HG03521 (cell line): Measurements from ENCODE around the gene NIF3L1.

Experiments used
- ATAC-seq: cut with Tn5 transposase; IDR thresholded peaks from one replicate; pipeline ENCODE4 v1.9.1; 2021; ENCODE audit warnings: mild to moderate bottlenecking, moderate library complexity; ENCODE audit not compliant: unreplicated experiment

The NIF3L1 gene, protein sequence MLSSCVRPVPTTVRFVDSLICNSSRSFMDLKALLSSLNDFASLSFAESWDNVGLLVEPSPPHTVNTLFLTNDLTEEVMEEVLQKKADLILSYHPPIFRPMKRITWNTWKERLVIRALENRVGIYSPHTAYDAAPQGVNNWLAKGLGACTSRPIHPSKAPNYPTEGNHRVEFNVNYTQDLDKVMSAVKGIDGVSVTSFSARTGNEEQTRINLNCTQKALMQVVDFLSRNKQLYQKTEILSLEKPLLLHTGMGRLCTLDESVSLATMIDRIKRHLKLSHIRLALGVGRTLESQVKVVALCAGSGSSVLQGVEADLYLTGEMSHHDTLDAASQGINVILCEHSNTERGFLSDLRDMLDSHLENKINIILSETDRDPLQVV

DNA sequence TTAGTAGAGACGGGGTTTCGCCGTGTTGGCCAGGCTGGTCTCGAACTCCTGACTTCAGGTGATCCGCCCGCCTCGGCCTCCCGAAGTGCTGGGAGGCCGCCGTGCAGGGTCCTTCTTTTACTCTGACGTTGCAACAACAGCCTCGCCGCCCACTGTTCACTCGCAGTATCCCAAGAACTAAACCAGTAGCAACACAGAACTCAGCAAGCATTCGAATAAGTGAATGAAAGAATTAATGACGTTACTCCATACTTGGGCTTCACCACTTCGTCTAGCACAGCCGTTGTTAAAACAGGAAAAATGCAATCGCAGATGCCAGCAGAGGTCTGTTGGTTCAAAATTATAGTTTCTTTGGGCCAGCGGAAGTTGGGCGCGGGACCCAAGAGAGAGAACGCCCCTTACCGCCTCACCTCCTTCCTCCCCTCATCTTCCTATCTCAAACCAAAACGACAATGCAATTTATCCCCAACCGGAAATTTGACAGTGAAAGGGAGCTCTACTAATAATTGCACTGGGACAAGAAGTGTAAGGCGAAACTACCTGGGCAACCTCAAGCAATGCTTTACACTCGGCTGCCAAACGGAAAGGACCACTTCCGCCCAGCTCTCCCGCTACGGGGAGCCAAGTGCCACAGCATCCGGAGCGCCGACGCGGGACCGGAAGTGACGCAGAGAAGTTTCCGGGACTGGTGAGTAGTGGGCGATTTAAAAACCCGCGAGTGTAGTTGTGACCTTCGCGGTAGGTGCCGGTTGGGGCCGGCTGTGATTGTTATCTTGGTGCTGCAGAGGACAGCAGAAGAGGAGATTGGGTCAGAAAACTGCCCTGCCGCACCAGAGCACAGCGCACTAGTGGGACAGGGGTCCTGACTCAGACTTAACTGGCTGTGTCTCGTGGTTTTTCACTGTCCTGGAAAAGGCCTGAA lies at the start of gene NIF3L1, which contains the start of gene PPIL3:
Gene NIF3L1 (plus strand): TSS at position 668 of the 922 bp plus-strand sequence. CDS start 2,573 bp downstream, outside the sequence.
Gene PPIL3 (minus strand): TSS at position 374 of the 922 bp plus-strand sequence. CDS start 1,462 bp downstream, outside the sequence.
- ATAC-seq = peak; percentile 84

GRCh38 chr2:200839513-200839912 lies 49.7 kb upstream of the NIF3L1 start:
- no peak for ATAC-seq

GRCh38 chr2:200843993-200844948 lies 44.9 kb upstream of the NIF3L1 start:
- no peak for ATAC-seq

DNA sequence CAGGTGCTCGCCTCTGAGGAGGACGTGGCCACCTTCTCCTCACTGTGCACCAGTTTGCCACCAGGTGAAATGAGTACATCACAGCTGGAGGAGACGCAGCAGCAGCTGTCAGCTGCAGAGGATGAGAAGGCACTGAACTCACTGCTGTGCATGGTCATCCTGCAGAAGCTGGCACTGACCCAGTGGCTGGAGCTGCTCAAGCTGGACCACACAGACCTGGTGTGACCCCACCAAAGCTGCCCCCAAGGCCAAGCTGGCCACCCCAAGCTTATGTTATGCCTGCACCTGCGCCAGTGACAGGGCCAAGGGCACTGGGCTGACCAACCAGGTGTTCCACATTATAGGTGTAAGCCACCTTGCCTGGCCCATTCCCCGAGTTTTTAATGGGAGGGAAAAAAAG lies 44.0 kb upstream of the NIF3L1 start:
- no peak for ATAC-seq

DNA sequence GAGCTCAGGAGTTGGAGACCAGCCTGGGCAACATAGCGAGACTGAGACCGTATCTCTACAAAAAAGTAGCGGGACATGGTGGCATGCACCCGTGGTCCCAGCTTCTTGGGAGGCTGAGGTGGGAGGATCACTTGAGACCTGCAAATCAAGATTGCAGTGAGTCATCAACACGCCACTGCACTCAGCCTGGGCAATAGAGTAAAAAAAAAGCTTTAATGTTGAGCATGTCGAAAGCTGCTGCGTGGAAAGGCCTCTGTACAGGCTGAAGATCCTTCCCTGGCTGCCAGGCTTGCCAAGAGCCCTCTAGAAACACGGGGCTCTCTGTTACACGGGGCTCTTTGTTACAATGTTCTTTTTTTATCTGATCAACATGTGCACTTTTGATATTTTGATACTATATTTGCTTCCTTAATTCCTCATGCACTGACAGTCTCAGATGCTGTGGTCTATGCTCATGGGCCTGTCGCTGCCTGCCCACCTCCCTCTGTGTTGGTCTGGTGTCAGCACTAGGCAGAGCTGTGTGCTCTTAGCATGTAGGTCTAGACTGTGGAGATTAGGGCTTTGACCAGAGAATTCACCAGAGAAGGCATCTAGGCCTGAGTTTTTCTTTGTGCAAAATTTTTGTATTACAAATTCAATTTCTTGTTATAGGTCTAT lies 43.4 kb upstream of the NIF3L1 start:
- ATAC-seq = no peak

- ATAC-seq = no peak
These were observed 41.9 kb upstream of the NIF3L1 start for GRCh38 chr2:200847269-200847668.

GRCh38 chr2:200847939-200848338 lies 41.2 kb upstream of the NIF3L1 start:
- ATAC-seq = no peak

DNA sequence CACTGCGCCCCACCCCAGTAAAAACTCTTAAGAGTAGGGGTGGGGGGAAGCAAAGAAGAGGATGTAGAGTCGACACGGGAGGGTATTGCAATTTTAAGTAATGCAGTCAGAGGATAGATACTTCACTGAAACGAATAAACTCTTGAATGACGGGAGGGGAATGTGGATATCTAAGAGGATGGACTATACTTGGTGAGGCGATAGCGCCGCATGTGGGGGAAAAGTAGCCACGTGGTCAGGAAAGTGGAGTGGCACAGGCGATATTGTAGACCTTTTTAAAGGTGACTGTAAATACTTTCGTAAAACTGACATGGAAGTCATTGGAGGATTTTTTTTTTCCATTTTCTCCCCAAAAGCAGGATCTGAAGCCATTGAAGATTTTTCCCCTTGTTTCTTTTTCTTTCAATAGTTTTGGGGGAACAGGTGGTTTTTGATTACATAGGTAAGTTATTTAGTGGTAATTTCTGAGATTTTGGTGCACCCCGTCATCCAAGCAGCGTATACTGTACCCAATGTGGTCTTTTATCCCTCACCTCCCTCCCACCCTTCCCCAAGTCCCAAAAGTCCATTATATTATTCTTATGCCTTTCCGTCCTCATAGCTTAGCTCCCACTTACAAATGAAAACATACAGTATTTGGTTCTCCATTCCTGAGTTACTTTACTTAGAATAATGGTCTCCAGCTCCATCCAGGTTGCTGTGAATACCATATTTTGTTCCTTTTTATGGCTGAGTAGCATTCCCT lies 38.5 kb upstream of the NIF3L1 start:
- no peak for ATAC-seq

GRCh38 chr2:200851398-200852248 lies 37.5 kb upstream of the NIF3L1 start:
- no peak for ATAC-seq

DNA sequence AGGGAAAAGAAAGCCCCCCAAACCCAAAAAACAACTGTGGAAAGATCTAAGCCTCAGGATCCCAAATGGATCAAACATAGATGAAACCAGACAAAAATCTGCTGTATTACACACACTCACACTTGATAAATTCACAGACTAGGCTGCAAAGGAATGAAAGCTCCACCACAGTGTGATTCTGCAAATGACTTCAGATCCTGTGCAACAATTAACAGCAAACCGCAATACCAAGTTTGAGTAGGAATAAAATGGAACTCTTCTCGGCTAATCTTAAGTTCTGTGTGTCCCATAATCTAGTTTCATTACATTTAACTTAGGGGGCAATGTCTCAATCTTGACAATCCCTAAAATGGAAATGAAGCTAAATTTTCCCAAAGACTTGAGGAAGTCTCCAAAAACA lies 36.6 kb upstream of the NIF3L1 start:
- no peak for ATAC-seq

GRCh38 chr2:200856806-200857205 lies 32.4 kb upstream of the NIF3L1 start:
- ATAC-seq = no peak

- ATAC-seq = no peak
These were observed 28.9 kb upstream of the NIF3L1 start for GRCh38 chr2:200860092-200860795.

DNA sequence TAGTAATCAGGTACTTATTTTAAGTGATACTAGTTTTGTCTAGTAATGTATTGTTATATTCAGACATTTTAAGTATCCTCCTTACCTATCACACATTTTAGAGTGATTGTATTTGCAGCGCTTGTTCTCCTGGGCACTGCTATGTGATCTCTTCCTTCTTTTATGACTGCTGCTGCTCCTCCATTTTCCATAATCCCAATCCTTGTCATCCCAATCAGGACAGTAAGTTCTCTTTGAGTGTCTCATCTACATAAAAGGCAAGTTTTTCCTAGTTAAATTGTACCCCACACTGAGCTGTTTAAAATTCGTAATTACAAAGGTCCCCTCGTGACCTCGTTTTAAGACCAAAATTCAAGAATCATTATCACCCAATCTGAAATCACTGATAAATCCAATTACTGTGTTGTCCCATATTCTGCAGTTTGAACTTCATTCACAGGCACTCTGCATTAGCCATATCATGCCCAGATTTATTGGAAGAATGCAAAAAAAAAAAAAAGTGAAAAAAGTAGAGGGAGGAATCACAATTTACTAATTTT lies 27.5 kb upstream of the NIF3L1 start:
- ATAC-seq = no peak

DNA sequence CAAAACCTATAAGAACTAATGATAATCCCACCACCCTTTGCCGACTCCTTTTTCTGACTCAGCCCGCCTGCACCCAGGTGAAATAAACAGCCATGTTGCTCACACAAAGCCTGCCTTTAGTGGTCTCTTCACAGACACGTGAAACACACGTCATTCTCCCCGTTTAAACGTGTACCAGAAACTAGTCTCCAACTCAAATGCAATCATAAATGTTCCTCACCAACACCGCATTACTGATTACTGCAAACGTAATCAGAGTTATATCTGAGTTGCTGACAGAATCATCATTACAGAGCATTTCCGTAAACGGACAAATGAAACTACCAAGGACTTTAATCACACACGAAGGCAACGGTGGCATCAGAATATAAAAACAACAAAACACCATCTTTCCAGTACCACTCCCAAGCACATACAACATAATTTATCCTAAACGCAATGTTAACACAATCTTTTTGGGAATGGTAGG lies 26.6 kb upstream of the NIF3L1 start:
- ATAC-seq = no peak

- no peak for ATAC-seq
These were observed 25.4 kb upstream of the NIF3L1 start for GRCh38 chr2:200863782-200864175.

GRCh38 chr2:200864176-200865034 lies 24.8 kb upstream of the NIF3L1 start, which contains the start of gene CLK1:
Gene CLK1 (minus strand): TSS chr2:200864658. CDS start chr2:200861862, 2,796 bp downstream.
- peak; percentile 85 for ATAC-seq
